Measurements from ENCODE around the gene DTHD1.

- TF ChIP-seq POLR2A (IDR thresholded peaks at IDR 0.05): no peak
- no peak for TF ChIP-seq POLR2AphosphoS5 (IDR thresholded peaks at IDR 0.05)
- no peak for TF ChIP-seq CTCF (IDR thresholded peaks at IDR 0.05)
Measured at GRCh38 chr4:36349938-36350549, 68.6 kb downstream of the DTHD1 start.

Data from stomach (tissue), 4 donors.